NCI-H1417 (cell line): ENCODE results near the gene IGSF5.

Experiments
- DNase-seq, 3 experiments: peaks; one replicate each; lab custom pipeline; 2025; lab: John Stamatoyannopoulos, UW

IGSF5 gene

DNA sequence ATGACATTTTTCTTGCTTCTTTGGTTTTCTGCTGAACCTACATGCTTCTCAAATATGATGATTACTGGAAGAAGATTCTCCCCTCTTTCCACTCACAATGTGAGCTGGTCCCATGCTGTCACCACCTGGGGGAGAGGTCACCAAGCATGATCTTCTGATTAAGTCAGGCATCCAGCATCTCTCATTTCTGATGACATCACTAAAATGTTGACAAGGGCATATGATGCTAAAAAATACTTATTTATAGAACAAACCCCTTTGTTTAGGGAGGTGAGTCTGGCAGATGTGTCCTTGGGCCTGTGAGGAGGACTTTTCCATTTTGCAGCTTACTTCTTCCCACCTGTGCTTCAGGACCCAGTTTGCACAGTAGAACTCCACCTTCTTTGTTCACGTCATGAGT is 80.3 kb downstream of the IGSF5 start:
- no peak for DNase-seq

DNA sequence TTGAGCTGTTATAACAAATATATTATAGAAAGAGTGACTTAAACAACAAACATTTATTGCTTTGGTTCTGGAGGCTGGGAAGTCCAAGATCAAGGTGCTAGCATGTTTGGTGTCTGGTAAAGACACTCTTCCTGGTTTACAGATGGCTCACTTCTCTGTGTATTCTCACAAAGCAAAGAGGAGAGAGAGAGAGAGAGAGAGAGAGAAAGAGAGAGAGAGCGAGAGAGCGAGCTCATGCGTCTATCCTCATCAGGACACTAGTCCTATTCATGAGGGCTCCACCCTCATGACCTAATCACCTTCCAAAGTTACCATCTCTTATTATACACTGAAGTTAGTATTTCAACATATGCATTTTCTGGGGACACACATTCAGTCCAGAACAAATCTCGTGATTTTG is 89.6 kb downstream of the IGSF5 start:
- DNase-seq = no peak

DNA sequence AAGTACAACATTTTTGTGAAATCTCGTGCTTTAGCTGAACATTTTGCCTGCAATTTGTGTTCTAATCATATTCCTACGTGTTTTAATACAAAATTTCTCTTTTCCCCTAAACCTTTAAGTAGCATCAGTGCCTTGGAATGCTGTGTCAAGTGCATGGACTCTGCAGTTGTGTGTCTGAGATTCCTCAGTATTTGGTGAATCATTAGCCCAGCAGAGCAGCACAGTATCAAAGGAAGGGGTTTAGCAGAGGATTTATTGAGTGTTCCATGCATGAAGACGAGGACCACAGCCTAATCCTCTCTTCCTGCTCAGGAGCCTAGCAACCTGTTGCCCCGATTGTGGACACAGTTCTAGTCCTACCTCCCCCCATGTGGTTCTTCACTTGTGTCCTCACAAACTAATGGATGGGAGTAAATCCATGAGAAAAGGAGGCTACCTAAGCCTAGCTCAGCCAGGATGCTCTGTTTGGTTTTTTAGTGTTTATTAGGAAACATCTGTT is 92.9 kb downstream of the IGSF5 start:
- no peak for DNase-seq

DNA sequence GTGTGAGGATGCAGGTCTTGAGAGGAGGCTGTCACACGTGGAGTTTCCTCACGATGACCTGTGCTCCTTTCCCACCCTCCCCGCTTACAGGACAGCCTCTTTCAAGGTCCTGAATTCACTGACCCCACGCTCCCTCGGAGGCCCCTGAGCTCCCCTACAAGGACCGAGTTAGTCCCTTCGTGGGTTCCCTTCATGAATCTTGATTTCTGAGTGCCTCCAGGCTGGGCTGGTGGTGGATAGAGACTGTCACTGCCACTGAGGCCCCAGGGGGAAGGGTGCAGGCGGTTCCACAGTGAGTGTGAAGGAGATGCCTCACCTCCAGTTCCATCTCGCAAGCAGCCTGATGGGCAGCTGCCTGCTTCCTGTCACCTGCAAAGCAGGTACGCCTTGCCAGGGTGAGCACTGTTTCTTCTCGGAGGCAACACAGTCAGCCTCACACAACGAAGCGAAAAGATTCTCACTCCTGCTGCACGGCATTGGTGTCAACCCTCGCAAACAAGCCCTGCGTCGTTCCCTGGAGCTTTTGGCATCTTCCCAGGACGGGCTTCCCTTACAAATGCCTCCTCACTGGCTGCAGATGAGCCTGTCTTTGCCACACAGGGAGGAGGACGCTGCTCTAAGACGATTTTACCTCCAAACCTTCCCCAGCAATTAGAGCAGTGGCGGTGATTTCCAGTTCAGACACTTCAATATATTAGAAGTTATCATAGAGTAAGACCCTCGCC is 95.6 kb downstream of the IGSF5 start:
- DNase-seq = no peak

DNA sequence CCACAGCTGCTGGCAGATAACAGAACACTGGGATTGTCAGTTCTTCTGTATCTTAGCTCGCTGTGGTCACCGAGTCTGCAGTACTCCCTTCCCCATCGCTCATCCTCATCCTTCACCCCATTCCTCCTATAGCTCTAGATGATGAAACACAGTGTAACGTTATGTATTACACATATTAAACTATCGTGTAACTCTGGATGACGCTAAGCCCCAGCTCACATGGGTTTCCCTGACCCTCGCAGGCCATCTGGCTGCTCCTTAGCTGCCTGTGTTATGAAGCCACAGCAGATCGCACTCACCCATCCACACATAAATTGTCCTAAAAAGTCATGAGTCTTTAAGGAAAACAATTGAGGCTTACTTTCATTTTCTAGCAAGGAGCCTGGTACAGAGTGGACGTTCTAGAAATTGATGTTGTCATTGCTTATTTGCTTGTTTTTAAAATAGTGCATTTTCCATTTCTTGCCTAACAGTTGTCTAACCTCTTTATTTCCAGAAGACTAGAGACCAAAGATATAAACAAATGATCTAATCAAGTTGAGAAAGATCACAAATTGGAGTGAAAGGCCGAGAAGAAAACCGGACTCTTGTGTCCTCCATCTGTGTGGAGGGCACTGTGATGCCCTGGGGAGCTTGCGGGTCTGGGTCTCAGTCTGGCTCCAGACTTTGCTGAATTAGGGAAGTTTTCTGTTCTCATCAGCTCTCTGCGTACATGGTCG is 97.9 kb downstream of the IGSF5 start:
- no peak for DNase-seq

DNA sequence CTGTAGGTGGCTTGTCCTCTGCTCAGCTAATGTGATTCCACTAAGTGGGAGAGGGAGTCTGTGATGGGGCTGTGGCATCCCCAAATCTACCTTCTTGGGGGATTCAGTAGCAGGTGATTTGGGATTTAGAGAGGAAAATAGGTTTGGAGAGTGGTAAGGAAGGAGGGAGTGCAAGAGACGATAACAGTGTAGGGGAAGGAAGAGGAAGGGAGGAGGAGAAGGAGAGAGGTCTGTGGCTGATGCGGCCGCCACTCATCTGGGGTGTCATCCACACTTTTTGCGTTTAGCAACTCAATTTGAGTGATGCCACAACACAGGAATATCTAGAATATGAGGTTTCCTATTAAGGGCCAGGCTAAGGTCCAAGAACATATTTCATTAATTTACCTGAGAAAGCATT is 98.5 kb downstream of the IGSF5 start:
- no peak for DNase-seq

DNA sequence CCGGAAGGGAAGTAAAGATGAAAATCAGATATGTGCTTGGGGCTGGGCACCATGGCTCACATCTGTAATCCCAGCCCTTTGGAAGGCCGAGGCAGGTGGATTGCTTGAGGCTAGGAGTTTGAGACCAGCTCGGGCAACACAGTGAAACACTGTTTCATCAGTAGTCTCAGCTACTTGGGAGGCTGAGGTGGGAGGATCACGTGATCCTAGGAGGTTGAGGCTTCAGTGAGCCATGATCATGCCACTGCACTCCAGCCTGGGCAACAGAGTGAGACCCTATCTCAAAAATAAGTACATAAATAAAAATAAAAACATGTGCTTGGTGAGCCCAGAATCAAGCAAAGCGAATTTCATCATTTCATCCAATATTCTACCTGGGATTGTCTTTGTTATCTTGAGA is 98.9 kb downstream of the IGSF5 start:
- DNase-seq = no peak

DNA sequence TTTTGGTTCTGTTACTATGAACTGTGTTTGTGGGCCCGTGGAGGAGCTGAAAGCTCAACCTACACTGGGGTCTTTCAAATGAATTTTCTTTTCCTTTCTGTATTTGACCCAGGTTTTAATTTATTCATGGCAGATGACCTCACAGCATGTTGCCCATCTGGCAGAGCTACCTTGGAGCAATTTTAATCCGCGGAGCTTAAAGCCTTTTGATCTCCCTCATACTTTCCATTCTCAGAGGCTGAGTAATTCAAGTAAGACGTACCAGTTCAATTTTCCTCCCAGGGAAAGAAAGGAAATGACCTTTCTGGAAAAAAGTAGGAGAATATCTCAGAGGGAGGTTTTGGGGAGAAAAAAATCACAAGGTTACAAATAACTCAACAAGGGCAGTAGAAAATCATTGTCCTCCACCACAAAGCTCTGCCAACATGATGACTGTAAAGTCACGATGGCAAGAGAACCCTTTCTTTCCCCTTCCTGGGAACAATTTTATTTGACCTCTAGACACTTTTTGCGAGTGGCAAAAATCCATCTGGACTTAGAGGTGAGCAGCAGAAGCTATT is 100.7 kb downstream of the IGSF5 start:
- peak in 1 of 3 experiments; percentile 12 for DNase-seq

DNA sequence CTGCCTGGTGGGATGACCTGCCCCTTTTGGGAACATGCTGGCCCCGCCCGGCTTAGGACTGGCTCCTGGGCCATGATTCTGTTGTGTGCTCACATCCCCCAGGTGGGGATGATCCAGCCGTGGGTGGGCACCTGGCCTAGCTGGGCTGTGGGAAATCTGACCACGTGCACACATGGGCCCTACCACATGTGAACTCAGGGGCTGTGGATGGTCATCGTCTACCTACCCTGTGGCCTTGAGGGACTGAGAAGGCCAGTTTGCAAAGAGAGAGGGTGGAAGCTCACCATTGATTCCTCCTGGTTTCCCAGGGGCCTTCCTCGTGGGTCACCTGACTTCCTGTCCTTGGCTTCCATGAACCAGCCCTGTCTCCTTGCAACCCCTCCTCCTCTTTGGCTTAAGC is 102.9 kb downstream of the IGSF5 start:
- no peak for DNase-seq

DNA sequence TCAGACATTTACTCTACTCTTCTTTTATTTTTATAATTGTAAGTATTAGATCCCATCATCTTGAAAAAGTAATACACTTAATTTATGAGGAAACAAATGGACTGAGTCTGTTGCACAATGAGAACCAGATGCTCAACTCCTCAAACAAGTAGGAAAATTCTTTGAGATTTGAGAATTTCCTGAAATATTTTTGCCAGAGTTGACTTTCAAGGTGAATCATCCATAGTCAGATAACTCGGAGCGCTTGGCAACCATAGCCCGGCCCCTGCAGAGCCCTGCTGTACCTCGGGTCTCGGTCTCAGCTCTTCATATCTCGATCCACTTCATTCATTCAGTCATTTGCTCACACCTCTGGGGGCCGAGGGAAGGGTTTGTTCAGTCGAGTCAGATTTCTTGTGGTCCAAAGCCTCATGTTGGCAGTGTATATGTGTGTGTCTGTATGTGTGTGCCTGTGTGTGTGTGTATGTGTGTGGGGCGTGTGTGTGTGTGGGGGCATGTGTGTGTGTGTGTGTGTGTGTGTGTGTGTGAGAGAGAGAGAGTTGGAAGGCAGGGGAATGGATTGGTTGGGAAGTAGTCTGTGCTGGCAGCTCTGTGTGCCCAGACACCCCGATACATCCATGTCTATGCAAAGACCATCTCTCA is 104.2 kb downstream of the IGSF5 start:
- DNase-seq = no peak

DNA sequence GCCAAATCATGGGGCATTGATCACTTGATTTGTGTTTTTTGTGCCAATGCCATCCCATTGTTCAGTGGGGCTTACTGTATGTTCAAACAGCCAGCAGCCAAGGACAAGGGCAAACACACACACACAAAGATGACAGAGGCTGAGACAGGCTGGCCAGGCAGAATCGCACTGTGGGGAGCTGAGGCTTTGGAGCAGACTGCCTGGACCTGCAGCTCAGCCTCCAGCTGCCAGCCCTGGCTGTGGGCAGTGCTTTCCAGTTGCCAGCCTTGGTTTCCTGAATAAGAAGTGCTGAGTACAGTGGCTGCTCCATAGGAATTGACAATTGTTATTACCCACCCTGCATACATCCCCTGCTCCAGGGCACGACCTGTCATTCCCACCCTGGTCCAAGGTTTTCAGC is 105.3 kb downstream of the IGSF5 start:
- DNase-seq = peak in 1 of 3 experiments; percentile 23

DNA sequence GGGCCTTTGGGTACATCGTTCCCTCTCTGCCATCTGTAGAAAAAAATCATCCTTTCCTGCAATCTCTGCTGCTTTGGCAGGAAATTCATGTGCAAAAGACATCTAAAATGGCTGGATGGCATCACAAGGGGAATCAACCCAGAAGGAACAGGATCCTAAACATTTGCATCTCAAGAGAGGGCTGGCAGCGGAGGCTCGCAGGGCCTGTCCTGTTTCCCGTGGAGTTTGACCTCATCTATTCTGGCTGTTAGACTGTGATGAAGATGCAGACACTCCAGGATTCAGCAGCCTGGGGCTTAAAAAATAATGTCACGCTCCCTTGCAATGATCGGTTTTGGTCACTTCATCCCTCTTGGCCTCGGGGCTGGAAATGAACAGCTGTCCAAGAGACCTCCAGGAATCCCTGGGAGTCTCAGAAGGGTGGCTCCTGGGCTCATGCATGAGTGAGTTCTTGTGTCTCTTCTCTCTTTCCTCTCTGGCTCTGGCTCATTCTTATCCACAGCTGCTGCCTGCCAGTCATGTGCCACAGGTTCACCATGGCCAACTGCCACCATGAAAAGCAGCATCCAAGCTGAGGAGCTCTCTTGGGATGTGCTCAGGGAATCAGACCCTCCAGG is 106.1 kb downstream of the IGSF5 start:
- no peak for DNase-seq
